Right cardiac atrium (tissue), 5 donors: ENCODE results near the gene CIROP. TPM values are rescaled to one million over a fixed set of nuclear protein-coding genes. Genes with fewer than 3 reads are reported as not detected.

Experiments
- ATAC-seq, 2 donors: fragments of 200-7000 bp; cut with Tn5 transposase; one replicate each; pipeline versions ENCODE4 v1.8.0 to v1.9.1; 2020; ENCODE audit warnings: moderate library complexity in 2 of 2, mild to moderate bottlenecking in 1 of 2
- DNase-seq, 3 donors: peaks; one replicate each; pipeline ENCODE4 v3.0.0-alpha.2; 2020
- H3K27ac ChIP-seq: one replicate; pipeline ENCODE4 v1.5.1; 2013; ENCODE audit warnings: mild to moderate bottlenecking, low read length, control low read depth, moderate library complexity
- H3K27me3 ChIP-seq: one replicate; pipeline ENCODE4 v1.6.1; 2013; ENCODE audit not compliant: control insufficient read depth, insufficient read depth
- H3K4me1 ChIP-seq: one replicate; pipeline ENCODE4 v1.6.1; 2013; ENCODE audit warnings: low read length; ENCODE audit not compliant: control insufficient read depth, insufficient read depth
- H3K4me3 ChIP-seq: one replicate; pipeline ENCODE4 v1.5.1; 2013; ENCODE audit warnings: low read length, control low read depth
- H3K9me3 ChIP-seq: one replicate; pipeline ENCODE4 v1.6.1; 2013; ENCODE audit warnings: low read length; ENCODE audit not compliant: control insufficient read depth
- WGBS: extraction: QIAGEN DNeasy Blood & Tissue Kit; methylation state at CpG from one replicate; pipeline ENCODE4 v1.1.7; 2013; 5-methylcytosine and 5-hydroxymethylcytosine counted together
- intact Hi-C, 4 donors: fragments of 100-400 bp; cut with DNase I; formaldehyde crosslinking; loops; one replicate each; pipeline versions ENCODE4 v1.11.0 to v1.14.0; 2022 to 2023
- polyA plus RNA-seq: library from polyadenylated mRNA; stranded (reverse); fragments of 200-250 nt; gene quantifications from one replicate; pipeline ENCODE4 v1.2.3, GENCODE V29; 2013
- total RNA-seq, 4 donors: library from RNA; stranded (reverse); fragmentation: NEBNext Ultra II Directional; extraction: Animal tissue kit (Norgen Biotek cat#: 25700); gene quantifications; one replicate each; pipeline ENCODE4 v1.2.1, GENCODE V29; 2021
- donor health status: healthy with polysubstance abuse.
- donor health status: DM: no; HTN: yes; CAD: no.
- donor health status: DM: no; HTN: no; CAD: no.
- donor health status: DM: no; HTN: yes; CAD: no; lungs with severe emphysema.
- donor health status: DM: yes; HTN: yes; CAD: no.

Gene CIROP
- total and polyA plus RNA-seq, 5 donors, result not detected

GRCh38 chr14:23143911-23144310 lies 39.1 kb upstream of the CIROP start:
- H3K4me1 ChIP-seq, result peaks cover 11% of the 10 kb centered on the region
- no peak for ATAC-seq

GRCh38 chr14:23142826-23143225 lies 38.0 kb upstream of the CIROP start:
- no peak for DNase-seq
- ATAC-seq, result peak in 1 of 2 donors; percentile 5
- H3K4me3 ChIP-seq, result no peak overlapping the region
- H3K27me3 ChIP-seq, result no peaks in the 10 kb centered on the region
- intact Hi-C loops, result no loop called here
- H3K9me3 ChIP-seq, result no peaks in the 10 kb centered on the region
- 89% methylated on average over 4 of the region's 4 CpGs for WGBS
- H3K4me1 ChIP-seq, result peaks cover 11% of the 10 kb centered on the region
- H3K27ac ChIP-seq, result peak overlapping the region; percentile 73

More at GRCh38 chr14:23143911-23144310, 39.1 kb upstream of the CIROP start:
- H3K27ac ChIP-seq, result no peak overlapping the region
- no peaks in the 10 kb centered on the region for H3K9me3 ChIP-seq
- H3K27me3 ChIP-seq, result no peaks in the 10 kb centered on the region
- no peak overlapping the region for H3K4me3 ChIP-seq
- intact Hi-C loops, result no loop called here
- WGBS, result 68% methylated on average over 1 of the region's 1 CpG
- DNase-seq, result no peak

GRCh38 chr14:23141706-23142444 lies 37.1 kb upstream of the CIROP start:
- no peaks in the 10 kb centered on the region for H3K27me3 ChIP-seq
- intact Hi-C loops, result no loop called here
- no peak overlapping the region for H3K4me3 ChIP-seq
- H3K4me1 ChIP-seq, result peaks cover 11% of the 10 kb centered on the region
- 51% methylated on average over 7 of the region's 7 CpGs for WGBS
- no peaks in the 10 kb centered on the region for H3K9me3 ChIP-seq
- peak; percentile 72 to 89 (median 86) for DNase-seq
- peak overlapping the region; percentile 54 for H3K27ac ChIP-seq
- peak; percentile 82 to 86 for ATAC-seq

- Histone ChIP-seq H3K4me3 (no peak overlapping the region), H3K9me3 (no peaks in the 10 kb centered on the region), H3K27ac (no peak overlapping the region), H3K4me1 (peaks cover 3% of the 10 kb centered on the region), H3K27me3 (no peaks in the 10 kb centered on the region)
- intact Hi-C loops, result no loop called here
- no peak for DNase-seq
- WGBS, result 79% methylated on average over 6 of the region's 6 CpGs
- no peak for ATAC-seq
Observed at GRCh38 chr14:23140371-23140770, 35.6 kb upstream of the CIROP start.

GRCh38 chr14:23139874-23140273 lies 35.1 kb upstream of the CIROP start:
- intact Hi-C loops, result no loop called here
- DNase-seq, result no peak
- Histone ChIP-seq H3K27ac (no peak overlapping the region), H3K27me3 (no peaks in the 10 kb centered on the region), H3K4me1 (peaks cover 3% of the 10 kb centered on the region), H3K9me3 (no peaks in the 10 kb centered on the region), H3K4me3 (no peak overlapping the region)
- 95% methylated on average over 2 of the region's 2 CpGs for WGBS
- no peak for ATAC-seq

- WGBS, result 68% methylated on average over 6 of the region's 6 CpGs
- Histone ChIP-seq H3K4me3 (no peak overlapping the region), H3K27me3 (no peaks in the 10 kb centered on the region), H3K27ac (no peak overlapping the region), H3K9me3 (no peaks in the 10 kb centered on the region), H3K4me1 (peaks cover 3% of the 10 kb centered on the region)
- ATAC-seq (no peak), DNase-seq (no peak)
- intact Hi-C loops, result no loop called here
Observed at GRCh38 chr14:23137813-23138535, 33.2 kb upstream of the CIROP start.

- peak in 1 of 2 donors; percentile 8 for ATAC-seq
- Histone ChIP-seq H3K27ac (no peak overlapping the region), H3K4me3 (no peak overlapping the region), H3K9me3 (no peaks in the 10 kb centered on the region), H3K27me3 (no peaks in the 10 kb centered on the region), H3K4me1 (no peaks in the 10 kb centered on the region)
- WGBS, result 82% methylated on average over 11 of the region's 11 CpGs
- intact Hi-C loops, result no loop called here
- no peak for DNase-seq
Observed at GRCh38 chr14:23137192-23137812, 32.5 kb upstream of the CIROP start.

- no peak overlapping the region for H3K4me3 ChIP-seq
- 75% methylated on average over 16 of the region's 16 CpGs for WGBS
- H3K4me1 ChIP-seq, result no peaks in the 10 kb centered on the region
- intact Hi-C loops, result no loop called here
- no peaks in the 10 kb centered on the region for H3K27me3 ChIP-seq
- ATAC-seq (peak; percentile 27), DNase-seq (no peak)
- H3K9me3 ChIP-seq, result no peaks in the 10 kb centered on the region
- peak overlapping the region; percentile 5 for H3K27ac ChIP-seq
Observed at GRCh38 chr14:23136566-23137133, 31.9 kb upstream of the CIROP start.

GRCh38 chr14:23132970-23133369 lies 28.2 kb upstream of the CIROP start:
- no peaks in the 10 kb centered on the region for H3K4me1 ChIP-seq
- H3K27me3 ChIP-seq, result no peaks in the 10 kb centered on the region
- WGBS, result 80% methylated on average over 8 of the region's 8 CpGs
- no peaks in the 10 kb centered on the region for H3K9me3 ChIP-seq
- ATAC-seq (no peak), DNase-seq (no peak)
- intact Hi-C loops, result no loop called here
- H3K27ac ChIP-seq, result no peak overlapping the region
- H3K4me3 ChIP-seq, result no peak overlapping the region

GRCh38 chr14:23131482-23131881 lies 26.7 kb upstream of the CIROP start:
- intact Hi-C loops, result no loop called here
- Histone ChIP-seq H3K27me3 (no peaks in the 10 kb centered on the region), H3K4me3 (no peak overlapping the region), H3K27ac (no peak overlapping the region), H3K9me3 (no peaks in the 10 kb centered on the region), H3K4me1 (no peaks in the 10 kb centered on the region)
- ATAC-seq (no peak), DNase-seq (no peak)
- 75% methylated on average over 5 of the region's 5 CpGs for whole genome bisulfite sequencing

- Histone ChIP-seq H3K27ac (no peak overlapping the region), H3K9me3 (no peaks in the 10 kb centered on the region), H3K27me3 (no peaks in the 10 kb centered on the region), H3K4me3 (no peak overlapping the region), H3K4me1 (no peaks in the 10 kb centered on the region)
- intact Hi-C loops, result no loop called here
- peak; percentile 40 to 60 for ATAC-seq
- WGBS, result 38% methylated on average over 3 of the region's 3 CpGs
- peak; percentile 47 to 74 (median 72) for DNase-seq
Observed at GRCh38 chr14:23130871-23131270, 26.1 kb upstream of the CIROP start.
